Mesenchymal stem cell (in vitro differentiated cells and primary cell): ENCODE data around the gene OR10AD1.
"Not testable (repeated sequence)": the region's sequence is repeated elsewhere in the genome, so short reads cannot be mapped to it uniquely, and the experiment has no call there.

Source experiments
- DNase-seq: peaks from one replicate; pipeline ENCODE4 v3.0.0-alpha.2; 2013
- H2AFZ ChIP-seq: one replicate; pipeline ENCODE4 v1.6.1; 2013; ENCODE audit warnings: low read depth, mild to moderate bottlenecking, control low read depth, inconsistent platforms, low read length, moderate library complexity
- H2AK5ac ChIP-seq: 2 replicates; pipeline ENCODE4 v1.6.1; 2013; ENCODE audit warnings: low read length, moderate library complexity, mild to moderate bottlenecking, inconsistent platforms; ENCODE audit not compliant: severe bottlenecking
- H2BK120ac ChIP-seq: one replicate; pipeline ENCODE4 v1.6.1; 2013; ENCODE audit warnings: low read depth, mild to moderate bottlenecking, inconsistent platforms, low read length, moderate library complexity
- H2BK12ac ChIP-seq, 2 experiments: one replicate each; pipeline ENCODE4 v1.6.1; 2013; ENCODE audit warnings: inconsistent platforms in 2 of 2, low read length in 2 of 2, mild to moderate bottlenecking in 2 of 2, moderate library complexity in 2 of 2, control low read depth in 1 of 2
- H2BK15ac ChIP-seq: one replicate; pipeline ENCODE4 v1.6.1; 2013; ENCODE audit warnings: mild to moderate bottlenecking, low read depth, inconsistent platforms; ENCODE audit not compliant: poor library complexity, severe bottlenecking
- H2BK5ac ChIP-seq: 2 replicates; pipeline ENCODE4 v1.6.1; 2013; ENCODE audit warnings: low read depth, mild to moderate bottlenecking, low read length, control low read depth, inconsistent platforms; ENCODE audit not compliant: poor library complexity, severe bottlenecking
- H3K14ac ChIP-seq, 2 experiments: one replicate each; pipeline ENCODE4 v1.6.1; 2013; ENCODE audit warnings: inconsistent platforms in 2 of 2, low read length in 2 of 2, control low read depth in 1 of 2, mild to moderate bottlenecking in 1 of 2, moderate library complexity in 1 of 2
- H3K18ac ChIP-seq, 2 experiments: one replicate each; pipeline ENCODE4 v1.6.1; 2013; ENCODE audit warnings: inconsistent platforms in 2 of 2, low read length in 2 of 2, control low read depth in 1 of 2, low read depth in 1 of 2, mild to moderate bottlenecking in 1 of 2
- H3K23ac ChIP-seq, 2 experiments: one replicate each; pipeline ENCODE4 v1.6.1; 2013; ENCODE audit warnings: inconsistent platforms in 2 of 2, low read length in 2 of 2, mild to moderate bottlenecking in 2 of 2, moderate library complexity in 2 of 2, control low read depth in 1 of 2
- H3K27ac ChIP-seq: 2 replicates; pipeline ENCODE4 v1.5.1; 2013; ENCODE audit warnings: mild to moderate bottlenecking, moderate library complexity, low read length, control low read depth, inconsistent platforms; ENCODE audit not compliant: poor library complexity, severe bottlenecking
- H3K27me3 ChIP-seq, 2 experiments: 2 replicates each; pipeline versions ENCODE4 v1.6.1 to v1.7.0; 2013; ENCODE audit warnings: low read length in 2 of 2, mild to moderate bottlenecking in 2 of 2, moderate library complexity in 2 of 2, control low read depth in 1 of 2, inconsistent platforms in 1 of 2; ENCODE audit not compliant: control insufficient read depth in 1 of 2, insufficient read depth in 1 of 2
- H3K36me3 ChIP-seq, 2 experiments: 2 replicates each; pipeline versions ENCODE4 v1.6.1 to v1.7.0; 2013; ENCODE audit warnings: low read length in 2 of 2, control low read depth in 1 of 2, inconsistent platforms in 1 of 2, low read depth in 1 of 2, mild to moderate bottlenecking in 1 of 2; ENCODE audit not compliant: insufficient read depth in 2 of 2, control insufficient read depth in 1 of 2
- H3K4ac ChIP-seq, 2 experiments: one replicate each; pipeline ENCODE4 v1.6.1; 2013; ENCODE audit warnings: inconsistent platforms in 2 of 2, low read length in 2 of 2, mild to moderate bottlenecking in 2 of 2, moderate library complexity in 2 of 2, control low read depth in 1 of 2, low read depth in 1 of 2
- H3K4me1 ChIP-seq: 2 replicates; pipeline ENCODE4 v1.6.1; 2013; ENCODE audit warnings: low read depth, low read length, control low read depth; ENCODE audit not compliant: control insufficient read depth, insufficient read depth
- H3K4me2 ChIP-seq: 2 replicates; pipeline ENCODE4 v1.6.1; 2013; ENCODE audit warnings: low read length, mild to moderate bottlenecking, inconsistent platforms; ENCODE audit not compliant: poor library complexity, severe bottlenecking
- H3K4me3 ChIP-seq, 2 experiments: 2 replicates each; pipeline versions ENCODE4 v1.5.1 to v1.7.0; 2013; ENCODE audit warnings: low read length in 2 of 2, mild to moderate bottlenecking in 2 of 2, control low read depth in 1 of 2, low read depth in 1 of 2; ENCODE audit not compliant: insufficient read depth in 1 of 2
- H3K79me1 ChIP-seq: replicated peaks from 2 replicates; pipeline ENCODE4 v1.6.1; 2013; ENCODE audit warnings: mild to moderate bottlenecking, control low read depth, low read length, inconsistent platforms; ENCODE audit not compliant: poor library complexity, severe bottlenecking
- H3K9ac ChIP-seq: 2 replicates; pipeline ENCODE4 v1.7.0; 2013; ENCODE audit warnings: mild to moderate bottlenecking, low read length, moderate library complexity
- H3K9me3 ChIP-seq: 2 replicates; pipeline ENCODE4 v1.7.0; 2013; ENCODE audit warnings: mild to moderate bottlenecking, low read length; ENCODE audit not compliant: control insufficient read depth
- H4K8ac ChIP-seq: one replicate; pipeline ENCODE4 v1.6.1; 2013; ENCODE audit warnings: inconsistent platforms, mild to moderate bottlenecking, low read length, moderate library complexity
- H4K91ac ChIP-seq: one replicate; pipeline ENCODE4 v1.6.1; 2013; ENCODE audit warnings: mild to moderate bottlenecking, low read length, inconsistent platforms
- WGBS: methylation state at CpG from one replicate; pipeline ENCODE4 v1.1.7; 2013; ENCODE audit warnings: mixed read lengths; 5-methylcytosine and 5-hydroxymethylcytosine counted together

OR10AD1 gene

DNA sequence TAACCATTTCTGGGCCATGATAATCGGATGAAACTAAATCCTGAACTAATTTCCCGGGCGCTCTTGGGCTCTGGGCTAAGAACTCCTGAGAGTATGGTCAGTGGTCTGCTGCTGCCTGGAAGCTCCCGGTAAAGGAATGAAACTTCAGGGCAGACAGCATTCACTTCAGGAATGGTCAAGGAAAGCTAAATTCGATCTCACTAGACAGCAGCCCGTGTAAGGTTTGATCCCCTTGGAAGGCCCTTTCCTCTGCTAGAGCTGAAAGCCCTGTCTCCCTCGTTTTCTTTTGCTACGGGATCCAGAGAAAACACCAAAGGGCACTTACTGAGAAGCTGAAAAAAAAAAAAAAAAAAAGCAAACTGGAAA, 46.5 kb downstream of the OR10AD1 start:
- peaks cover 6 to 20% of the 10 kb centered on the region in 2 experiments for H3K36me3 ChIP-seq
- H4K8ac ChIP-seq: no peak overlapping the region
- no peak overlapping the region for H4K91ac ChIP-seq
- H3K4ac ChIP-seq: no peak overlapping the region
- peaks cover 4% of the 10 kb centered on the region for H3K4me1 ChIP-seq
- DNase-seq: no peak
- peaks cover 0 to 8% of the 10 kb centered on the region in 2 experiments for H3K27me3 ChIP-seq
- WGBS: 41% methylated on average over 8 of the region's 8 CpGs
- H2BK5ac ChIP-seq: no peak overlapping the region
- H3K79me1 ChIP-seq: peaks cover 6% of the 10 kb centered on the region
- no peak overlapping the region for H2AFZ ChIP-seq
- peak overlapping the region; percentile 94 for H3K9ac ChIP-seq
- H3K27ac ChIP-seq: peak overlapping the region; percentile 47
- H2AK5ac ChIP-seq: peak overlapping the region; percentile 38
- no peak overlapping the region for H2BK12ac ChIP-seq
- H3K14ac ChIP-seq: no peak overlapping the region
- no peak overlapping the region for H2BK120ac ChIP-seq
- no peak overlapping the region for H3K23ac ChIP-seq
- H2BK15ac ChIP-seq: no peak overlapping the region
- peak overlapping the region; percentile 99 to 100 for H3K4me3 ChIP-seq
- peak overlapping the region in 1 of 2 experiments; percentile 0 for H3K18ac ChIP-seq
- no peaks in the 10 kb centered on the region for H3K9me3 ChIP-seq
- H3K4me2 ChIP-seq: peak overlapping the region; percentile 95

GRCh38 chr12:48155786-48156185, 47.3 kb downstream of the OR10AD1 start:
- DNase-seq, H3K18ac ChIP-seq, H4K91ac ChIP-seq, H2BK12ac ChIP-seq, H3K4me1 ChIP-seq, H2BK15ac ChIP-seq, H3K79me1 ChIP-seq, H2AK5ac ChIP-seq, H3K9ac ChIP-seq, H3K4ac ChIP-seq, H3K4me2 ChIP-seq, H2BK5ac ChIP-seq, H4K8ac ChIP-seq, H3K9me3 ChIP-seq, H3K4me3 ChIP-seq, H3K27me3 ChIP-seq, H2BK120ac ChIP-seq, H2AFZ ChIP-seq, H3K27ac ChIP-seq, H3K14ac ChIP-seq, H3K23ac ChIP-seq: not testable (repeated sequence)
- WGBS: 100% methylated on average over 3 of the region's 5 CpGs
- H3K36me3 ChIP-seq: peaks cover 10 to 29% of the 10 kb centered on the region in 2 experiments
